H1 (cell line): ENCODE results near the gene IRF9. TPM values are rescaled to one million over a fixed set of nuclear protein-coding genes. Genes with fewer than 3 reads are reported as not detected.

Experiments used
- CTCF ChIA-PET: fragments of 300-600 bp; sonication (Branson Sonifier 250); formaldehyde crosslinking; loops from one replicate; lab custom pipeline; 2021; ENCODE audit not compliant: partially characterized antibody; lab: Charles Lee
- POLR2A ChIA-PET: fragments of 300-600 bp; sonication (Branson Sonifier 250); formaldehyde crosslinking; loops from one replicate; lab custom pipeline; 2021; ENCODE audit warnings: inconsistent platforms; ENCODE audit not compliant: partially characterized antibody; lab: Charles Lee
- DNase-seq, 2 experiments: peaks; one replicate each; pipeline versions ENCODE4 v3.0.0 to v3.0.0-alpha.2; 2010 to 2022; ENCODE audit warnings: low spot score in 2 of 2, low read depth in 1 of 2, mixed read lengths in 1 of 2
- FAIRE-seq: peaks from 2 replicates; lab custom pipeline; 2011; peaks lifted over from hg19 to GRCh38; lab: Jason Lieb, UNC
- H2AFZ ChIP-seq: 2 replicates; pipeline ENCODE4 v1.8.1; 2012; ENCODE audit warnings: low read length, inconsistent platforms
- H2AK5ac ChIP-seq: 2 replicates; pipeline ENCODE4 v1.6.1; 2013; ENCODE audit warnings: low read depth, low read length
- H2BK120ac ChIP-seq: replicated peaks from 2 replicates; pipeline ENCODE3; 2013; ENCODE audit warnings: low read depth, low read length, inconsistent platforms
- H2BK12ac ChIP-seq: 2 replicates; pipeline ENCODE4 v1.6.1; 2013; ENCODE audit warnings: low read depth, low read length
- H2BK15ac ChIP-seq: 2 replicates; pipeline ENCODE4 v1.6.1; 2013; ENCODE audit warnings: low read length
- H2BK20ac ChIP-seq: 2 replicates; pipeline ENCODE4 v1.6.1; 2013; ENCODE audit warnings: low read length
- H2BK5ac ChIP-seq: 2 replicates; pipeline ENCODE4 v1.6.1; 2013; ENCODE audit warnings: low read depth, low read length
- H3K14ac ChIP-seq: 2 replicates; pipeline ENCODE4 v1.6.1; 2013; ENCODE audit warnings: inconsistent platforms; ENCODE audit not compliant: insufficient read length
- H3K18ac ChIP-seq: 2 replicates; pipeline ENCODE4 v1.6.1; 2013; ENCODE audit warnings: low read length; ENCODE audit errors: extremely low read depth
- H3K23ac ChIP-seq: 2 replicates; pipeline ENCODE4 v1.6.1; 2013; ENCODE audit warnings: inconsistent platforms; ENCODE audit not compliant: insufficient read length
- H3K23me2 ChIP-seq: 2 replicates; pipeline ENCODE4 v1.6.1; 2013; ENCODE audit warnings: low read depth, low read length
- H3K27ac ChIP-seq: 2 replicates; pipeline ENCODE4 v1.6.1; 2011; ENCODE audit warnings: low read depth, low read length, inconsistent platforms
- H3K27me3 ChIP-seq, 4 experiments: replicated peaks in 1 of 4; 1 replicate in 1 of 4; 2 replicates in 3 of 4; pipeline versions ENCODE4 v1.6.1 to v1.8.1; 2011 to 2013; ENCODE audit warnings: low read length in 3 of 4, mild to moderate bottlenecking in 3 of 4, inconsistent platforms in 2 of 4, mixed read lengths in 2 of 4, moderate library complexity in 1 of 4; ENCODE audit not compliant: control insufficient read depth in 3 of 4, insufficient read depth in 3 of 4; ENCODE audit errors: extremely low read depth in 1 of 4
- H3K36me3 ChIP-seq, 4 experiments: 2 replicates each; pipeline versions ENCODE4 v1.6.1 to v1.8.1; 2011 to 2013; ENCODE audit warnings: mild to moderate bottlenecking in 4 of 4, low read length in 3 of 4, moderate library complexity in 2 of 4, control low read depth in 1 of 4, inconsistent platforms in 1 of 4; ENCODE audit not compliant: insufficient read depth in 4 of 4, control insufficient read depth in 2 of 4
- H3K4ac ChIP-seq: replicated peaks from 2 replicates; pipeline ENCODE3; 2013; ENCODE audit warnings: low read length, low read depth, mixed read lengths, inconsistent platforms; ENCODE audit not compliant: insufficient read length
- H3K4me1 ChIP-seq, 4 experiments: replicated peaks in 1 of 4; 1 replicate in 1 of 4; 2 replicates in 3 of 4; pipeline versions ENCODE4 v1.6.1 to v1.8.1; 2011 to 2013; ENCODE audit warnings: low read length in 3 of 4, inconsistent platforms in 2 of 4, mixed read lengths in 1 of 4; ENCODE audit not compliant: insufficient read depth in 4 of 4, control insufficient read depth in 3 of 4
- H3K4me2 ChIP-seq, 2 experiments: 2 replicates each; pipeline versions ENCODE4 v1.6.1 to v1.8.1; 2011 to 2013; ENCODE audit warnings: low read depth in 2 of 2, low read length in 2 of 2, control low read depth in 1 of 2, inconsistent platforms in 1 of 2, mild to moderate bottlenecking in 1 of 2; ENCODE audit not compliant: insufficient read depth in 1 of 2
- H3K4me3 ChIP-seq, 4 experiments: fragments of 200-600, 300-600 bp in 1 of 4; sonication (generic), shearing (Covaris generic), sonication (Bioruptor Twin) in 1 of 4; 2 replicates each; pipeline versions ENCODE4 v1.5.1 to v1.8.1; 2011 to 2016; ENCODE audit warnings: low read length in 4 of 4, low read depth in 3 of 4, control low read depth in 2 of 4, inconsistent platforms in 2 of 4, mild to moderate bottlenecking in 2 of 4, mixed read lengths in 1 of 4, moderate library complexity in 1 of 4; ENCODE audit not compliant: insufficient read depth in 2 of 4; ENCODE audit errors: extremely low read depth in 1 of 4
- H3K56ac ChIP-seq: replicated peaks from 2 replicates; pipeline ENCODE3; 2013; ENCODE audit warnings: low read depth, mild to moderate bottlenecking, mixed read lengths, low read length, inconsistent platforms; ENCODE audit not compliant: insufficient read length
- H3K79me1 ChIP-seq: 2 replicates; pipeline ENCODE4 v1.6.1; 2013; ENCODE audit warnings: low read depth, low read length, control low read depth
- H3K79me2 ChIP-seq, 2 experiments: 2 replicates each; pipeline versions ENCODE4 v1.6.1 to v1.8.1; 2012 to 2013; ENCODE audit warnings: low read length in 2 of 2, mild to moderate bottlenecking in 2 of 2, inconsistent platforms in 1 of 2; ENCODE audit not compliant: insufficient read depth in 2 of 2, control insufficient read depth in 1 of 2
- H3K9ac ChIP-seq, 4 experiments: replicated peaks in 1 of 4; 1 replicate in 1 of 4; 2 replicates in 3 of 4; pipeline versions ENCODE4 v1.6.1 to v1.8.1; 2011 to 2013; ENCODE audit warnings: low read depth in 3 of 4, low read length in 3 of 4, control low read depth in 2 of 4, mild to moderate bottlenecking in 2 of 4, moderate library complexity in 2 of 4, inconsistent platforms in 1 of 4; ENCODE audit errors: extremely low read depth in 1 of 4
- H3K9me3 ChIP-seq, 2 experiments: 2 replicates each; pipeline versions ENCODE4 v1.6.1 to v1.8.1; 2012 to 2013; ENCODE audit warnings: mild to moderate bottlenecking in 2 of 2, moderate library complexity in 2 of 2, control low read depth in 1 of 2, inconsistent platforms in 1 of 2, low read depth in 1 of 2, low read length in 1 of 2, mixed read lengths in 1 of 2; ENCODE audit not compliant: insufficient read depth in 2 of 2
- H4K20me1 ChIP-seq, 2 experiments: replicated peaks in 1 of 2; 2 replicates each; pipeline versions ENCODE3 to v1.8.1; 2011 to 2013; ENCODE audit warnings: inconsistent platforms in 2 of 2, low read length in 2 of 2, mild to moderate bottlenecking in 1 of 2; ENCODE audit not compliant: insufficient read depth in 2 of 2, control insufficient read depth in 1 of 2
- H4K5ac ChIP-seq: 2 replicates; pipeline ENCODE4 v1.6.1; 2013; ENCODE audit warnings: low read length, low read depth, mixed read lengths, inconsistent platforms; ENCODE audit not compliant: insufficient read length
- H4K8ac ChIP-seq: 2 replicates; pipeline ENCODE4 v1.8.0; 2013; ENCODE audit warnings: mild to moderate bottlenecking, moderate library complexity, low read length, inconsistent platforms; ENCODE audit not compliant: insufficient read depth; ENCODE audit errors: extremely low read depth
- H4K91ac ChIP-seq: replicated peaks from 2 replicates; pipeline ENCODE3; 2013; ENCODE audit warnings: low read length, mixed read lengths, inconsistent platforms; ENCODE audit not compliant: insufficient read length
- KDM4A ChIP-seq: IDR thresholded peaks from one replicate; pipeline ENCODE4 v1.7.1; 2012; ENCODE audit warnings: low read depth, mild to moderate bottlenecking, moderate library complexity, low read length, inconsistent platforms; ENCODE audit not compliant: severe bottlenecking
- POU5F1 ChIP-seq: IDR thresholded peaks from 2 replicates; pipeline ENCODE4 v1.6.1; 2011; ENCODE audit warnings: low read depth, mild to moderate bottlenecking, low read length, moderate library complexity
- RAD21 ChIP-seq, 2 experiments: IDR thresholded peaks in 1 of 2; conservative IDR thresholded peaks in 1 of 2; 2 replicates each; pipeline ENCODE4 v1.6.1; 2011; ENCODE audit warnings: low read depth in 2 of 2, low read length in 2 of 2, improper control_type of control experiment in 1 of 2, inconsistent platforms in 1 of 2, mild to moderate bottlenecking in 1 of 2, moderate library complexity in 1 of 2
- WGBS, 2 experiments: shearing (Covaris generic) in 1 of 2; methylation state at CpG; one replicate each; pipeline versions ENCODE4 v1.1.6 to v1.1.7; 2013 to 2015; ENCODE audit warnings: low lambda C conversion rate in 2 of 2, mixed read lengths in 2 of 2, inconsistent platforms in 1 of 2, low coverage in 1 of 2, missing lambda C conversion rate in 1 of 2; ENCODE audit not compliant: insufficient replicate concordance in 2 of 2, insufficient coverage in 1 of 2, insufficient read length in 1 of 2; ENCODE audit errors: extremely low coverage in 1 of 2, missing lambda C conversion rate in 1 of 2; 5-methylcytosine and 5-hydroxymethylcytosine counted together
- polyA plus RNA-seq, 7 experiments: library from polyadenylated mRNA; depleted of rRNA in 3 of 7; stranded (reverse) in 5 of 7; unstranded in 2 of 7; fragments of >200 nt in 5 of 7; fragments of 200-250 nt in 2 of 7; gene quantifications; 1 replicate in 5 of 7; 2 replicates in 1 of 7; 4 replicates in 1 of 7; pipeline versions ENCODE4 v1.2.1 to v1.2.3, GENCODE V29; 2011 to 2013; ENCODE audit warnings: missing spikeins in 2 of 7, mixed read lengths in 2 of 7
- total RNA-seq: library from RNA; stranded (reverse); fragmentation: NEBNext Ultra II Directional; extraction: Animal tissue kit (Norgen Biotek cat#: 25700); gene quantifications from 2 replicates; pipeline ENCODE4 v1.2.1, GENCODE V29; 2021

IRF9 gene
- total and polyA plus RNA-seq, 2 of the 8 experiments (the other 6 are each of a cell fraction or from before 2014, with no cell fraction given), result 11.4 to 13.2 TPM

DNA sequence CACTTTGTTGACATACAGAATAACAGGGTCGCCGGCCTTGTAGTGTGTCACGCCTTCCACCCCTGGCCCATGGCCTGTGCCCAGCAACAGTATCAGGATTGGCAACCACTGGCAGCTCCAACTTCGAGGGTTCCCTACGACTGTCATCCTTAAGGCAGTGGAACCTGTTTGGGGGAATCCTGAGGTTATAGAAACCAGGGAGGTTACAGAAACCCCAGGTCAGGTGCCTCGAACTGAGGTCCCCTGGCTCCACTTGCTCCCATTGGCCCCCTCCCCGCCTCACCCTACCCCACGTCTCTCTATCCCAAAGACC is 33.8 kb downstream of the IRF9 start:
- H2AFZ ChIP-seq, result no peak overlapping the region; the same call in 1 of the 2 replicates
- no peak overlapping the region for H2BK120ac ChIP-seq
- TF ChIP-seq KDM4A (peak; percentile 6), POU5F1 (no peak), RAD21 (IDR thresholded peaks at IDR 0.05 in 1 of 2, conservative IDR thresholded peaks at IDR 0.05 in 1 of 2; ENCODE audit: low read depth in 2 of 2, low read length in 2 of 2) (no peak)
- H3K23me2 ChIP-seq, result peaks cover 5% of the 10 kb centered on the region; the same call in 1 of the 2 replicates
- no peak overlapping the region for H4K91ac ChIP-seq
- POLR2A ChIA-PET, result interaction anchor here (0.7 to 4.7 kb wide), 23 partner anchors 9 to 114 kb away, joined by 3 to 119 read pairs (median 5); partner anchors contain the start of genes CHMP4A, EMC9, GMPR2 and IRF9
- peaks cover 0 to 3% of the 10 kb centered on the region in 2 experiments; a peak in 2 of 4 replicates for H3K79me2 ChIP-seq
- H3K9me3 ChIP-seq, result no peaks in the 10 kb centered on the region
- peak overlapping the region; percentile 65 to 88 (median 84) for H3K4me3 ChIP-seq
- H3K4me2 ChIP-seq, result peak overlapping the region; percentile 79 to 94
- H3K9ac ChIP-seq, result peak overlapping the region in 1 of 4 experiments; percentile 78; a peak in 2 of 7 replicates
- no peaks in the 10 kb centered on the region for H4K20me1 ChIP-seq
- no peaks in the 10 kb centered on the region for H3K27me3 ChIP-seq
- H3K4ac ChIP-seq, result no peak overlapping the region
- H2BK20ac ChIP-seq, result no peak overlapping the region
- H2AK5ac ChIP-seq, result no peak overlapping the region
- H3K4me1 ChIP-seq, result peaks cover 0 to 9% (median 3%) of the 10 kb centered on the region in 4 experiments; a peak in 3 of 7 replicates
- CTCF ChIA-PET, result interaction anchor here (1.1 to 2.1 kb wide), 5 partner anchors 18 to 202 kb away, joined by 3 to 7 read pairs (median 4); partner anchors contain the start of genes CHMP4A and TINF2
- H4K5ac ChIP-seq, result no peak overlapping the region
- H3K14ac ChIP-seq, result no peak overlapping the region
- peaks cover 3% of the 10 kb centered on the region; the same call in 1 of the 2 replicates for H3K79me1 ChIP-seq
- H2BK15ac ChIP-seq, result no peak overlapping the region
- H4K8ac ChIP-seq, result peak overlapping the region; percentile 99; the same call in 1 of the 2 replicates
- WGBS, 2 experiments, result 67% methylated on average over 7 of the region's 8 CpGs; no CpG with 5 or more reads in 1 of the 2 experiments
- DNase-seq (no peak), FAIRE-seq (no peak)
- no peak overlapping the region for H3K56ac ChIP-seq
- no peak overlapping the region; the same call in 1 of the 2 replicates for H3K18ac ChIP-seq
- peak overlapping the region; percentile 95; the same call in 1 of the 2 replicates for H3K27ac ChIP-seq
- no peak overlapping the region for H2BK12ac ChIP-seq
- H3K36me3 ChIP-seq, result peaks cover 4 to 6% (median 5%) of the 10 kb centered on the region in 4 experiments; a peak in 6 of 8 replicates
- H2BK5ac ChIP-seq, result 0 out of 2 replicates have a peak overlapping the region, but pooled peaks have one; percentile 91
- H3K23ac ChIP-seq, result no peak overlapping the region
